HL-60 (cell line): ENCODE results near the gene FGF16.

Experiments used
- DNase-seq, 2 experiments: peaks; one replicate each; pipeline ENCODE4 v3.0.0-alpha.2; 2010 to 2020; ENCODE audit warnings: low read depth in 1 of 2, low spot score in 1 of 2
- H3K27ac ChIP-seq: fragments of 250-450 bp; sonication (Bioruptor Pico); replicated peaks from 2 replicates; pipeline ENCODE4 v1.5.1; 2020; ENCODE audit warnings: mild to moderate bottlenecking, moderate library complexity
- H3K27me3 ChIP-seq: fragments of 250-450 bp; sonication (Bioruptor Pico); 2 replicates; pipeline ENCODE4 v1.5.1; 2021; ENCODE audit warnings: mild to moderate bottlenecking, moderate library complexity; ENCODE audit not compliant: insufficient read depth, poor library complexity, severe bottlenecking
- H3K4me3 ChIP-seq: replicated peaks from 2 replicates; pipeline ENCODE4 v1.5.1; 2011; ENCODE audit warnings: mild to moderate bottlenecking, control low read depth, low read length; ENCODE audit not compliant: insufficient read depth
- GABPA ChIP-seq: IDR thresholded peaks from 2 replicates; pipeline ENCODE4 v1.6.1; 2012; ENCODE audit warnings: low read depth
- POLR2AphosphoS5 ChIP-seq: IDR thresholded peaks from 2 replicates; pipeline ENCODE4 v1.6.1; 2012; ENCODE audit warnings: low read depth
- REST ChIP-seq: IDR thresholded peaks from 2 replicates; pipeline ENCODE4 v1.6.1; 2012; ENCODE audit warnings: low read depth; ENCODE audit not compliant: insufficient replicate concordance
- SPI1 ChIP-seq: IDR thresholded peaks from 2 replicates; pipeline ENCODE4 v1.6.1; 2012; ENCODE audit warnings: low read depth, mild to moderate bottlenecking, borderline replicate concordance
- TF ChIP-seq, protein P1 (sequence below): IDR thresholded peaks from one replicate; pipeline ENCODE4 v1.5.1; 2011; ENCODE audit warnings: low read length, control low read depth, inconsistent platforms; ENCODE audit not compliant: insufficient read depth

FGF16 gene

DNA sequence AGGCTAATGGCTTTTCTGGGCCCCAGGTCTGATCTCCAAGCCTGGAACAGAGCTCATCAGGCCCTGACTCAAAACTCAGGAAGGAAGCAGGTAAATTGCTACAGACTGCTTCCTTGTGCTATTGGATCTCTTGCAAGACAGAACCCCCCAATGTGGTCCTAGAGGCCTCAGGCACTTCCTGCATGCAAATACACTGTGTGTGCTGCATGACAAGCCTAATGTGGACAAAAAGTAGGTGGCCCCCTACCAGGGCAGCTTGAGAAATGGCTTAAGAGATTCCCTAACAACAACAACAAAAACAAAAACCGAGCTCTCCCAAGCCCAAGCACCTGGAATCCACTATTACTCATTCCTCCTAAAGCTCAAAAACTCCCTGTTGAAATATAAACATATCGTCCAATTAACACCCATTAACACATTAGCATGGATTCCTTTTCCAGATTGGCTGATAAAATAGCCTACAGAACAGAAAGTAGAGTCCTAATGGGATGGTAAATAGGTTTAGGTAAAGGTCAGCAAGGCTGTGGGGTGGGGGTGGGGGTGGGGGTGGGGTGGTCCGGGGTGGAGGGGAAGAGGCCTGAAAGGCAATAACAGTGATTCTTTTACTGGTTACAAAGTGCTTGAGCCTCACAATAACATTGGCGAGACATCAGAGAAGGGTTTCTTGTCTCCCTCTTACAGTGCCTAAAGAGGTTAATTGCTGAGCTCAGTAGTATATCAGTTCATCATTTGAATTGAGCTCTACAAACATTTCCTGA is 24.1 kb upstream of the FGF16 start:
- Histone ChIP-seq H3K27me3 (no peaks in the 10 kb centered on the region), H3K27ac (no peak overlapping the region), H3K4me3 (no peak overlapping the region)
- DNase-seq = no peak
- TF ChIP-seq GABPA = no peak
- no peak for TF ChIP-seq REST
- TF ChIP-seq POLR2AphosphoS5 = no peak
- TF ChIP-seq SPI1 = no peak
- TF ChIP-seq, protein P1, sequence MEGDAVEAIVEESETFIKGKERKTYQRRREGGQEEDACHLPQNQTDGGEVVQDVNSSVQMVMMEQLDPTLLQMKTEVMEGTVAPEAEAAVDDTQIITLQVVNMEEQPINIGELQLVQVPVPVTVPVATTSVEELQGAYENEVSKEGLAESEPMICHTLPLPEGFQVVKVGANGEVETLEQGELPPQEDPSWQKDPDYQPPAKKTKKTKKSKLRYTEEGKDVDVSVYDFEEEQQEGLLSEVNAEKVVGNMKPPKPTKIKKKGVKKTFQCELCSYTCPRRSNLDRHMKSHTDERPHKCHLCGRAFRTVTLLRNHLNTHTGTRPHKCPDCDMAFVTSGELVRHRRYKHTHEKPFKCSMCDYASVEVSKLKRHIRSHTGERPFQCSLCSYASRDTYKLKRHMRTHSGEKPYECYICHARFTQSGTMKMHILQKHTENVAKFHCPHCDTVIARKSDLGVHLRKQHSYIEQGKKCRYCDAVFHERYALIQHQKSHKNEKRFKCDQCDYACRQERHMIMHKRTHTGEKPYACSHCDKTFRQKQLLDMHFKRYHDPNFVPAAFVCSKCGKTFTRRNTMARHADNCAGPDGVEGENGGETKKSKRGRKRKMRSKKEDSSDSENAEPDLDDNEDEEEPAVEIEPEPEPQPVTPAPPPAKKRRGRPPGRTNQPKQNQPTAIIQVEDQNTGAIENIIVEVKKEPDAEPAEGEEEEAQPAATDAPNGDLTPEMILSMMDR = no peak

DNA sequence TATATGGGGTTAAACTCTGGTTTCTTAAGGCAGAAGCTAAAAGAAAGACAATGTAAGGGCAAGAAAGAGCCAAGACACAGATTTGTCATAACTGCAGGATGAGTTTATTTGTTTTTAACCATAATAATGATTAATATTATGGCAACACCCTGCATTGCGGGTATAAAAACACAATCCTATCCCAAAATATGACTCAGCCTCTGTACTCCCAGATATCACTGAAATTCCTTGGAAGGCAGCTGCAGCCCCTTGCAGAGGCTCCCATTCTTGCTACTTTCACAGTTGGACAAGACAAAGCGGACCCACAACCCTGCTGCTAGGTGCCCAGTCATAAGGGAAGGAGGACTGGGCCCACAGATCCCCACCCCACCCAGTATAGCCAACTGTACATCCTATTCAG is 20.4 kb upstream of the FGF16 start:
- no peak overlapping the region for H3K27ac ChIP-seq
- no peak overlapping the region for H3K4me3 ChIP-seq
- H3K27me3 ChIP-seq = no peaks in the 10 kb centered on the region
- no peak for DNase-seq
- TF ChIP-seq, protein P1 = no peak
- TF ChIP-seq REST (no peak), POLR2AphosphoS5 (no peak), SPI1 (no peak), GABPA (no peak)

DNA sequence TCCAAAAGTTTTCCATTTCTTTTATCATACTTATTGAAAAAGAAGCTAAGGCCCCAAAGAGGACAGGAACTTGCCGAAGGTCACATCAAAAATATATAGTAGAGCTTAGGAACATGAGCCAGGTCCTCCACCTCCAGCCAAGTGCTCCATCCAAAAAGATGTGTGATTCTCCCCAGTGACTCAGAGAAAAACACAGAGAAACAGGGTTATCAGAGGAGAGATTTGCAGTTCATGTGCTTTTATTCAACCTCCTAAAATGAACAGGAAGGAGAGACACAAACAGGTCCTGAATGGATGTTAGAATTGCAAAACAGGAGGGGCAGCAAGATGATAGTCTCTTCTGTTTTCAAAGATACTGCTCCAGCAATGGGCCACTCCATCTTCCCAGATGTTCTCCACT is 19.6 kb upstream of the FGF16 start:
- TF ChIP-seq REST = no peak
- TF ChIP-seq, protein P1 = no peak
- TF ChIP-seq POLR2AphosphoS5 = no peak
- TF ChIP-seq SPI1 = no peak
- no peak for TF ChIP-seq GABPA
- H3K27ac ChIP-seq = no peak overlapping the region
- H3K27me3 ChIP-seq = no peaks in the 10 kb centered on the region
- no peak for DNase-seq
- no peak overlapping the region for H3K4me3 ChIP-seq
